GM18498 (cell line): ENCODE measurements around the gene ARGFX.
"Not testable (repeated sequence)": the region's sequence is repeated elsewhere in the genome, so short reads cannot be mapped to it uniquely, and the experiment has no call there.

Experiments
- ATAC-seq: cut with Tn5 transposase; IDR thresholded peaks from one replicate; pipeline ENCODE4 v1.9.1; 2021; ENCODE audit warnings: mild to moderate bottlenecking, moderate library complexity; ENCODE audit not compliant: unreplicated experiment

ARGFX gene

DNA sequence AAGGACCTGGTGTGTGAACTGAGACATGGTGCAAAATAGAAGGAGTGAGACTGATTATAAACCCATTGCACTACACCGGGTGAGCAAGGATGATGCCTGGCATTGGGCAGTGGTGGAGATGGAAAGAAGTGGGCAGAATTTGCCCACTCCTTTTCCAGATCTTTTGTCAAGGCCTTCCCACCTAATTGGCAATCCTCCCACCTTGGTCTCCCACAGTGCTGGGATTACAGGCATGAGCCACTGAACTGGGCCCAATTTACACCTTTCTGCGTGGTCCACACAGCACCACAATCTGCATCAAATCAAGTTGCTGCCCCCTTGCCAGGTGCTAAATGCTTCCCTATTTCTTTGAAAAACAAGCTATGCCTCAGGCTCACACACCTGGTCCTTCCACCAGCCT, 30.8 kb downstream of the ARGFX start:
- no peak for ATAC-seq

GRCh38 chr3:121599900-121600299, 32.2 kb downstream of the ARGFX start:
- not testable (repeated sequence) for ATAC-seq

DNA sequence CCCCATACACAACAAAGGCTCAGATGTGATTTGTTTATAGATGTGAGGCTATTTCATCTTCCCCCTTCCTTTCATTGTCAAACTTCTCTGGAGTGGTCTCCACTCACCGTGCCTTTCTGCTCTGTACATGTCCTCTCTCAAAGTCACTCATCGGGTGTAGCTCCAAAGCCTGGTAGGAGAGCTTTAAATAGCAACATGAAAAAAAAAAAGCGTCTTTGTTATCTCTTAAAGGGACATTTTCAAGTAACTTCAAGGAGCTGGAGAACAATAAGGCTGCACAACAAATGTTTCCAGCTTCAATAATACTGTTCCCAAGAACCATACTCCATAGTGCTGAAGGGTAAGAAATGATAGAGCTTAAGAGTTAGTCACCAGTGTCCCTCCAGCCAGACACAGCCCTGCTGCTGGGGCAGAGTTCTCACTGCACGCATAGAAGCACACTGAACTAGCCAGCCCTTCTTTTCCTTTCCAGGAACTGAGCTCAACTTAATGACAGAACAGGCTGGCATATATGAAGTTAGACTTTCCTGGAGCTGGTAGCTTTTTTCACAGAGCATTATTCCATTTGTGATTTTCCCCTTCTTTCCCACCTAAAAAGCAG, 33.6 kb downstream of the ARGFX start:
- no peak for ATAC-seq

DNA sequence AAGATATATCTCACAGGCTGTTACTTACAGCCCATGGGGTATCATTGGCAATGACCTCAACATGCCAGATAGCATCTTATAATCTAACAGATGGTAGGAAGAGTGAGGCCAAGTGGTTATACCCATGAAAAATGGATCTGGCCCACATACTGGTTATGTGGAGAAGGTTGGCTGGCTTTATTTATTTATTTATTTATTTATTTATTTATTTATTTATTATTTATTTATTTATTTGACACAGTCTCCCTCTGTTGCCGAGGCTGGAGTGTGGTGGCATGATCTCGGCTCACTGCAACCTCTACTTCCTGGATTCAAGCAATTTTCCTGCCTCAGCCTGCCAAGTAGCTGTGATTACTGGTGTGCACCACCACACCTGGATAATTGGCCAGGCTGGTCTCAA, 37.0 kb downstream of the ARGFX start:
- no peak for ATAC-seq

- no peak for ATAC-seq
These were observed 38.4 kb downstream of the ARGFX start for GRCh38 chr3:121606106-121606505.
